ENCODE measurements around the gene MYO18A. TPM values are rescaled to one million over a fixed set of nuclear protein-coding genes. Genes with fewer than 3 reads are reported as not detected.

The MYO18A gene
- polyA plus RNA-seq, 3 donors, result 32.6 to 39.4 (median 36.6) TPM

- no peak for DNase-seq (ENCODE audit: low read depth in 3 of 3, low spot score in 2 of 3)
Measured at GRCh38 chr17:29167393-29168078, 12.7 kb downstream of the MYO18A start.

- no peak for DNase-seq (ENCODE audit: low read depth in 3 of 3, low spot score in 2 of 3)
Measured at GRCh38 chr17:29166507-29166887, 13.7 kb downstream of the MYO18A start.

GRCh38 chr17:29165800-29166506, 14.2 kb downstream of the MYO18A start:
- DNase-seq (ENCODE audit: low read depth in 3 of 3, low spot score in 2 of 3), result no peak

- no peak for DNase-seq (ENCODE audit: low read depth in 3 of 3, low spot score in 2 of 3)
Measured at GRCh38 chr17:29165261-29165660, 14.9 kb downstream of the MYO18A start.

- DNase-seq (ENCODE audit: low read depth in 3 of 3, low spot score in 2 of 3), result no peak
Measured at GRCh38 chr17:29163563-29163962, 16.6 kb downstream of the MYO18A start.

GRCh38 chr17:29162909-29163341, 17.3 kb downstream of the MYO18A start:
- no peak for DNase-seq (ENCODE audit: low read depth in 3 of 3, low spot score in 2 of 3)

- no peak for DNase-seq (ENCODE audit: low read depth in 3 of 3, low spot score in 2 of 3)
Measured at GRCh38 chr17:29162082-29162908, 17.9 kb downstream of the MYO18A start.

- DNase-seq (ENCODE audit: low read depth in 3 of 3, low spot score in 2 of 3), result no peak
Measured at GRCh38 chr17:29160253-29160652, 19.9 kb downstream of the MYO18A start.

- DNase-seq (ENCODE audit: low read depth in 3 of 3, low spot score in 2 of 3), result no peak
Measured at GRCh38 chr17:29159306-29159860, 20.8 kb downstream of the MYO18A start.

- no peak for DNase-seq (ENCODE audit: low read depth in 3 of 3, low spot score in 2 of 3)
Measured at GRCh38 chr17:29158488-29159275, 21.5 kb downstream of the MYO18A start.

- DNase-seq (ENCODE audit: low read depth in 3 of 3, low spot score in 2 of 3), result no peak
Measured at GRCh38 chr17:29158096-29158487, 22.1 kb downstream of the MYO18A start.

GRCh38 chr17:29157310-29157709, 22.9 kb downstream of the MYO18A start:
- DNase-seq (ENCODE audit: low read depth in 3 of 3, low spot score in 2 of 3), result no peak

- DNase-seq (ENCODE audit: low read depth in 3 of 3, low spot score in 2 of 3), result no peak
Measured at GRCh38 chr17:29156781-29157180, 23.4 kb downstream of the MYO18A start.

- DNase-seq (ENCODE audit: low read depth in 3 of 3, low spot score in 2 of 3), result no peak
Measured at GRCh38 chr17:29155966-29156338, 24.2 kb downstream of the MYO18A start.

- no peak for DNase-seq (ENCODE audit: low read depth in 3 of 3, low spot score in 2 of 3)
Measured at GRCh38 chr17:29155227-29155965, 24.8 kb downstream of the MYO18A start.

- no peak for DNase-seq (ENCODE audit: low read depth in 3 of 3, low spot score in 2 of 3)
Measured at GRCh38 chr17:29154516-29155226, 25.5 kb downstream of the MYO18A start.

- no peak for DNase-seq (ENCODE audit: low read depth in 3 of 3, low spot score in 2 of 3)
Measured at GRCh38 chr17:29151567-29151966, 28.6 kb downstream of the MYO18A start.

GRCh38 chr17:29150161-29150560, 30.0 kb downstream of the MYO18A start:
- no peak for DNase-seq (ENCODE audit: low read depth in 3 of 3, low spot score in 2 of 3)

GRCh38 chr17:29149431-29150064, 30.6 kb downstream of the MYO18A start:
- DNase-seq (ENCODE audit: low read depth in 3 of 3, low spot score in 2 of 3), result no peak

Data from right renal cortex interstitium (tissue), 3 donors.